Stimulated activated naive CD4-positive, alpha-beta T cell treated with Interleukin-2 at 50 U/mL for 16 hours (primary cell): ENCODE results near the gene ALOX12.

Experiments used
- DNase-seq: peaks from one replicate; lab custom pipeline; 2025; lab: John Stamatoyannopoulos, UW

ALOX12 gene

DNA sequence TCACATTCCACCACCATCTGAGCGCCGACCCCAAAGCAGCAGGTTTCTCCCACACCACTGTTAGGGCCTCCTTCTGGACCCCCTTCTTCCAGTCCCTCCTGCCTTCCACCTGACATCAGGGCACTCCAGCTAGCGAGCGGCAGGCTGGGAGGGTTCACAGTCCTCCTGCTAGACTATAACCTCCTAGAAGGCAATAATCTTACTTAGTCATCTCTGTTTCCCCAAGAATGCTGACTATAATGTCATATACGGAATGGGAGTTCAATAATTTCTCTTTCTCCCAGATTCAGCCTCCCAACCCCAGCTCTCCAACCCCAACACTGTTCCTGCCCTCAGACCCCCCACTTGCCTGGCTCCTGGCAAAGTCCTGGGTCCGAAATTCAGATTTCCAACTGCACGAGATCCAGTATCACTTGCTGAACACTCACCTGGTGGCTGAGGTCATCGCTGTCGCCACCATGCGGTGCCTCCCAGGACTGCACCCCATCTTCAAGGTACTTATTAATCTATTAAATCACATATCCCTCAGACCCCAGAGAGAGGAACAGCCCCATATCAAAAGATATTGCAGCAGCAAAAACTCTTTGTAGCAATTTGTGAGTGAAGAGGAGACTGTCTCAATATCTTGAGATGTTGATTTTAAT, 5.6 kb downstream of the ALOX12 start:
- peak; percentile 23 for DNase-seq

DNA sequence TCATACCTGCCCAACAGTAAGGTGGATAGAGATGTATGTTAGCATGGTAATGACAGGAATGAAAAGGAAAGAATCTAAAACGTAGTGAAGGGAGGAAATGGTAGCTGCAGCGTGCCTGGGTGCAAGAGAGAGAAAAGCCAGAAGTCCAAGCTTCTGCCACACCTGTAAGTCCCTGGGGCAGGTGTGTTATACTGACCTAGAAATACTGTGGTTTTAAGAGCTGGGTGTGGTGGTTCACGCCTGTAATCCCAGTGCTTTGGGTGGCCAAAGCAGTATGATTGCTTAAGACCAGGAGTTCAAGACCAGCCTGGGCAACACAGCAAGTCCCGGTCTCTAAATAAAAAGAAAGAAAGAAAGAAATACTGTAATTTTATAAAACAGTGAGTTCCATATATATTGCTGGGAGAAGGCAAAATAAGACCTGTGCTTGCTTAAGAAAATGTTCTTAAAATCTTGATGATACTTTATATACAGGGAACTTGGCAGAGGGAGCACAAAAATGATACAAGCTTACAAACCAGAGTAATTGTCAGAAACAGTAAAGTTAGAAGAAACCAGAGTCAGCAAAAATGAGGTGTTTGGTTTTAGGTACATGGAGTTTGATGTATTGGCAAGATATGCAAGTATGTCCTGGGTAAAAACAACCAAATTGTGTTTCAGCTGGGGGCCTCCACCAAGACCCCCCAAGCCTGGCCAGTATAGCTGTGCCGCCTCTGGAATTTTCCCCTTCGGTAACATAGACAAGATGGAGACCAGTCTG, 6.6 kb downstream of the ALOX12 start:
- DNase-seq: no peak

DNA sequence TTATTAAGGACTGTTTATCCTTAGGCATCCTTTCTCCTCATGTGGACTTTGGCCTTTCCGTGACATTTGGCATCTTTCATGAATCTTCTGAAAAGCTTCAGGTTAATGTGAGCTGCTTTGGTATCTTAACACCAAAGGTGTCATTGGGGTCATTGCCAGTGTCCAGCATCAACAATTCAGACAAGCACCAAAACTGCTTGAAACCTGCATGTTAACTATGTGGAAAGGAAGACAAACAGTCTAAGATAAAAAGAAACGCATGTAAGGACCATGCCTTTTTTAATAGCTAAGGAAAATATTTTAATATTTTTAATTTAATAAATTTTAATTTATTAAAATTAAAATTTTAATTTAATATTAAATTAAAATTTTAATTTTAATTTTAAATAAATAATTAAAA, 7.9 kb downstream of the ALOX12 start:
- DNase-seq: no peak

DNA sequence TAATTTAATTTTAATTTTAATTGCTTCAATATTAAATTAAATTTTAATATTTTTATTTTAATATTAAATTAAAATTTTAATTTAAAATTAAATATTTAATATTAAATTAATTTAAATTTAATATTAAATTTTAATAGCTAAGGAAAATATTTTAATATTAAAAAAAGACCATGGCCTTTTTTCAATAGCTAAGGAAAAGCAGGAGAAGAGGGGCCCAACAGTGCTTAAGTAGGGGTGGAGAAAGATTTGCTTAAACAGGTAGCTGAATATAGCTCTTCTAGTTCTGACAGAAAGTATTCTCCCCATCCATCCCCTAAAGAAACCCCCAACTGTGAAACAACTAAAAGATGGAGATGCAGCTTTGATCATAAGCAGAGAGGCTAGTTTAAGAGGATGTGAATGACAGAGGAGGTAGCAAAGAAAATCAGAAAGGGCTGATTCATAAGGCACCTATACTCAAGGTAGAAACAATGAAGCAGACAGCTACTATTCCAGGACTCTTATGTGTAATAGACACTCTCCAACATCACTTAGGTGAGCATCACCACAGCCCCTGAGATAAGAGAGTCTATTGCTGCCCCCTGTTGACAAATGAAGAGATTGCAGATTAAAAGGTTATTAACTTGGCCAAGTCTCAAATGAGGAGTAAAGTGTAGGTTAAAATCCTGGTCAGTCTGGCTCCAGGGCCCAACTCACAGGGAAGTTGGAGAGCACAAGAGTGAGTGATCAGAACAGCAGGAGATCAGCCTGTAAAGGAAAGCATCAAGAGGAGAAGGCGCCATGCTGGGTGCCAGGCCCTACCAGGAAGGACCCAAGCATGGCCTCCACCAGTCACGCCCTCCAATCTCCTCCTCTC, 8.8 kb downstream of the ALOX12 start:
- DNase-seq: no peak

DNA sequence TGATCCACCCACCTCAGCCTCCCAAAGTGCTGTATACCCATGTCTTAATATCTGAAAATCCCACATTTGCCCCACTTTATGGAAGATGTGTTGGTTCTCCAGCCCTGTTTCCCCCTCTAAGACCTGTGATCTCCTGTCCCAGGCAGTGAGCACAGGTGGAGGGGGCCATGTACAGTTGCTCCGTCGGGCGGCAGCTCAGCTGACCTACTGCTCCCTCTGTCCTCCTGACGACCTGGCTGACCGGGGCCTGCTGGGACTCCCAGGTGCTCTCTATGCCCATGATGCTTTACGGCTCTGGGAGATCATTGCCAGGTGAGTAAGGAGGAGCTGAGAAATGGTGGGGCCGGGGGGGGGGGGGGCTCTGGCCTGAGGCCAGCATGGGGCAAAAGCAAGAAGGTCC, 9.9 kb downstream of the ALOX12 start:
- no peak for DNase-seq

DNA sequence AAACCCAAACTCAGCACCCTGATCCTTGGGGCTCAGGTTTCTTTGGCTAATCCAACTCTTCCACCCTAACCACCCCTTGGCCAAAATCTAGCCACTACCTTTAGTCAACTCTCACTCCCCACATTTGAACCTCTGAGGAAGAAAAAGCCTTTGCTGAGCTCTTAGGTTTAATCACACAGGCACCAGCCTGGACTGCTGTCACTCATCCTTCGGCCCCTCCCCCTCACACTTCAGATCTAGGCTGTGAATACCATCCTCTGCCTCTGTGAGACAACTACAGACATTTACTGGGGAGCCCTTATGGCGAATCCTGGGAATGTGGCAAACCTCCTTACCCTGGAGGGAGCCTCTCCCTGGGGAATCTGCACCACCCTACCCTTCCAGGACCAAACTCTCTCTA, 11.3 kb downstream of the ALOX12 start:
- no peak for DNase-seq

DNA sequence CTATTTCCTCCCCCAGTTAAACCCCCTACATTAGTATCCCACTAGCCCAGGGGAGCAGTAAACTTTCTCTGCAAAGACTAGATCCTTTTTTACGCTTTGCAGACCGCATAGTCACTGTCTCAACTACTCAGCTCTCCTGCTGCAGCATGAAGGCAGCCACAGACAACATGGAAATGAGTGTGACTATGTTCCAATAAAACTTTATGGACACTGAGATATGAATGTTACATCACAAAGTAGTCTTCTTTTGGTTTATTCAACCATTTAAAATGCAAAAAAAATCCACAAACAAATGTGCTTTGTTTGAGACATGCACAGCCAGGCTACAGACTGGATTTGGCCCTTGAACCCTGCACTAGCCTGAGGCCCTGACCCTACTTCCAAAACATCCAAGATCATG, 14.7 kb downstream of the ALOX12 start:
- DNase-seq: no peak

DNA sequence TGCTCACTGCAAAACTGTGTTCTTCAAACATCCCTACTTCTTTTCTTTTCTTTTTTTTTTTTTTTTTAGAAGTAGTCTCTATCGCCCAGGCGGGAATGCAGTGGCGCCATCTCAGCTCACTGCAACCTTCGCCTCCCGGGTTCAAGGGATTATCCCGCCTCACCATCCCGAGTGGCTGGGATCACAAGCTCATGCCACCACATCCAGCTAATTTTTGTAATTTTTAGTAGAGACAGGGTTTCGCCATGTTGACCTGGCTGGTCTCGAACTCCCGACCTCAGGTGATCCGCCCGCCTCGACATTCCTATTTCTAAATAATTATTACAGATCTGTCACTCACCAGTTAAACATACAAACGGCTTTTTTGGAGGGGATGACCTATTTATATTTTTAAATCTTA, 15.6 kb downstream of the ALOX12 start:
- no peak for DNase-seq

DNA sequence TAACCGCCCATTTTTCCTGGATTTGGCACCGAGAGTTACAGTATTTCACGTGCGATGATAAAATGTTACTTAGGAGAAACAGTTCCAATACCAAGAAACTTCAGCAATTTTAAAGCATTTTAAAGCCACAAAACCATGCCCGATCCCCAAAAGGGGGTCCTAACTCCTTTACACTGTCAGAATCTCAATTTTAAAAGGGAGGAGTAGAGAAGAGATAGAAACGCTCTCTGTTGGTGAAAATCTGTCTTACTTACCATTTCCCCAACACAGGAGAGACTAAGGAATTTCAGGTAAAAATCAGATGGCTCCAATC, 16.0 kb downstream of the ALOX12 start:
- no peak for DNase-seq

DNA sequence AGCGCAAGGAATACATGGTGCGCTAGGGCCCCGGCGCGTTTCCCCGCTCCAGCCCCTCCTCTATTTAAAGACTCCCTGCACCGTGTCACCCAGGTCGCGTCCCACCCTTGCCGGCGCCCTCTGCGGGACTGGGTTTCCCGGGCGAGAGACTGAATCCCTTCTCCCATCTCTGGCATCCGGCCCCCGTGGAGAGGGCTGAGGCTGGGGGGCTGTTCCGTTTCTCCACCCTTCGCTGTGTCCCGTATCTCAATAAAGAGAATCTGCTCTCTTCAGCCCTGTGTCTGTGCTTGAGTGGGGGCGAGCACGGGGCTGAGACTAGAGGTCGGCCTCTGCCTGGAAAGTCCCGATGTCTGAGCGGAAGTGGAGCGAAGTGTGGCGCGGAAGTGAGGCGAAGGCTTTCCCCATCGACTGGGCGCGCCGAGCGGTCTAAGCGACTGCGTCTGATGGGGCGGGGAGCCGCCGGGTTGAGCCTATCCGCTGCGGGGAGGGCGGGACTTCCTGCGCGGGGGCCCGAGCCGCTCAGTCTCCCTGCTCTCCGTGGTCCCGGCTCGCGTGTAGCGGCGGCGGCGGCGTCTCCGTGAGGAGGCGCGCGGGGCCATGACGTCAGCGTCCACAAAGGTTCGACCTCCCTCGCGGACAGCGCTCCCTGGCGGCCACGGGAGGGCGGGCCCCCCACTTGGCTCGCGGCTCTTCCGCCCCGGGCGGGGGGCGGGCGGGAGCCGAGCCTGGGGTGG, 18.6 kb downstream of the ALOX12 start:
- peak; percentile 99 for DNase-seq

DNA sequence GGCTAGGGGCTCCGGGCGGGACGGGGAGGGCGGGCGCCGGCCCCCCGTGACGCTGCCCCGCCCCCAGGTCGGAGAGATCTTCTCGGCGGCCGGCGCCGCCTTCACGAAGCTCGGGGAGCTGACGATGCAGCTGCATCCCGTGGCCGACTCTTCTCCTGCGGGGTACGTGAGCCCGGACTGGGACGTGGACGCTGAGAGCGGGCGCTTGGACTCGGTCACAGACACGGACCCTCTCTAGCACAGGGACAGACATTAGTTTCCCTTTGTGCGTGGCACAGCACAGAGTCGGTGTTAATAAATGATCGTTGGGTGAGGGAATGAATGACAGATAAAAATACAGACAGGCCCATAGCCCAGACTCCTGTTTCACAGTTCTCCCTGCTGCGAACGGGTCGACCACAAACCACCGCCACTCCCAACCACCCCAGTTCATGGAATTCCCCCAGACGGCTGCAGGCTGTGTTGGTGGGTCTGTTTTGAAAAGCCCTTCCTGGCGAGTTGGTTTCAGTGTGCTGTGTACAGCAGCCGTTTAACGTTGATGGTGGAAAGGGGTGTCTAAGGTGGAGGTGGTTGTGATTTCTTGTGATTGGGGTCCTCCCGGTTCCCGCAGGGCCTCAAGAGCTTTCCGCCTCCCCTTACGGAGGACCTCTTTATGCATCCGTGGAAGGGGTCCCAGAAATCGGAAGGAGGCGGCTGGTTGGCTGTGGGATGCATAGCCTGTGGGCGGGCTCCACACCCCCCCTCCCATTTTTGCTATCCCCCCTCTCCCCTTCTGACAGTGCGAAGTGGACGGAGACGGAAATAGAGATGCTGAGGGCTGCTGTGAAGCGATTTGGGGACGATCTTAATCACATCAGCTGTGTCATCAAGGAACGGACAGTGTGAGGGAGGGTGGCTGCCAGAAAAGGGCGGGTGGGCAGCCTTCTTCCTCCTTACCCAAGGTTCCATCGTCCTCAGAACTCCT, 19.4 kb downstream of the ALOX12 start:
- peak; percentile 78 for DNase-seq

DNA sequence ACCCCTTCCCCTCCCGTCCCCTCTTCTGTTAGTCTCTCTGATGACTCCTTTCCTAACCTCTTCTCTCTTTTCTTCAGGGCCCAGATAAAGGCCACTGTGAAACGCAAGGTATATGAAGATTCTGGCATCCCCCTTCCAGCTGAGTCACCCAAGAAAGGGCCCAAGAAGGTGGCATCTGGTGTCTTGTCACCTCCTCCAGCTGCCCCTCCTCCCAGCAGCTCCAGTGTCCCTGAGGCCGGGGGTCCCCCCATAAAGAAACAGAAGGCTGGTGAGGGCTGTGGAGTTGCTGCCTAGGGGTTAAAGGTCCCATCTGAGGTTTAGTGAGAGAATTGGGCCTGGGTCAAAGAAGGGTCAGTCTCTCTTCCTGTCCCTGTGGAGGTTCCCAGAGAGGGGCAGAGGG, 20.6 kb downstream of the ALOX12 start:
- no peak for DNase-seq

DNA sequence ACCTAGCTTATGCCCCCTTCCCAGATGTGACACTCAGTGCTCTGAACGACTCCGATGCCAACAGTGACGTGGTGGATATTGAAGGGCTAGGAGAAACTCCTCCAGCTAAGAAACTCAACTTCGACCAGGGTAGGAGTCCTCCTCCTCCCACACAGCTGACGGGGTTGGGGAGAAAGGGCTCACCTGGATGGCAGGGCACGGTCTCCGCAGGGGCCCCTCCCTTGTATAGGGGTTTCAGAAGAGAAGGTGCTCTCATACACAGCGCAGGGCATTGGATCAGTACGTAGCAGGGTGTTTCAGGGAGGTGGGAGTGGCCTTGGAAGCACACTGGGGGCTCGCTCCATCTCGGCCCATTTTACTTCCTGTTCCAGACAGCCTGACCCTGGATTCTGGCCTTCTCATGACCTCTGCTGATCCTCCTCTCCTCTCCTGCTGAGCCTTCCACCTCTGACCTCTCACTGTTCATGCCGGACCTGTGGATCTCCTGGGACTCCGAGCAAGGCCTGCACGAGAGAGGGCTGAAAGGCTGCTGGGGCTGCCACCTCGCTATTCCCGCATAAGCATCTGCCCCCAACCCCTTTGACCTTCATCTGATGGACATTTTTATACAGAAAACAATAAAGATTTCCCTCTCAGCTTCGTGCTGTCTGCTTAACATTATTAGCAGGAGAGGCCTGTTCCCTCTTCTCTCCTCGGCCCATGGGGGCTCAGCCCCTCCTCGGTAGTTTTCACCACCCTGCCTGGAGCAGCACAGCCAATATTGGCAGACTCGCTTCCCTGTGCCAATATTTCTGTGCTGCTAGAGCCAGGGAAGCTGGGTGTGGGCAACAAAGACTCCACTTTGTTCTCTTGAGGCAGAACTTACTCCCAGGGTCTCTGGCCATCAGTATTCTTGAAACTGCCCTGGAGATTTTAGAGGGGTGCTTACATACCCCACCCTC, 21.3 kb downstream of the ALOX12 start:
- no peak for DNase-seq

DNA sequence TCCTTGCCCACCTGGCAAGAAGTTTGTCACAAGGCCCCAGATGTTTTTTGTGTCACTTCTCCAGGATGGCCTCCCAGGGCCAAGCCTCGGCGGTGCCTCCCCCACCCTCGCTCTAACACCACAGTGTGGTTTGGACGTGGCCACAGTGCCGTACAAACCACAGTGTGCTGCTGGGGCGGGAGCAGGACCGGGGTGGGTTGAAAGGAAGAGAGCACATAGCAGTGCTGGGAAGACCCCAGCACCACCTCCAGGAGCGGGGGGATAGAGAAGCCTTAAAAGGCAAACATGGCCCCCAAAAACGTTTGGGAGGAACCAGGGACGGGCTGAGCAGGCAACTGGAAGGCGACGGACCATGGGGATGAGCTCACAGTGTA, 22.0 kb downstream of the ALOX12 start:
- DNase-seq: no peak

DNA sequence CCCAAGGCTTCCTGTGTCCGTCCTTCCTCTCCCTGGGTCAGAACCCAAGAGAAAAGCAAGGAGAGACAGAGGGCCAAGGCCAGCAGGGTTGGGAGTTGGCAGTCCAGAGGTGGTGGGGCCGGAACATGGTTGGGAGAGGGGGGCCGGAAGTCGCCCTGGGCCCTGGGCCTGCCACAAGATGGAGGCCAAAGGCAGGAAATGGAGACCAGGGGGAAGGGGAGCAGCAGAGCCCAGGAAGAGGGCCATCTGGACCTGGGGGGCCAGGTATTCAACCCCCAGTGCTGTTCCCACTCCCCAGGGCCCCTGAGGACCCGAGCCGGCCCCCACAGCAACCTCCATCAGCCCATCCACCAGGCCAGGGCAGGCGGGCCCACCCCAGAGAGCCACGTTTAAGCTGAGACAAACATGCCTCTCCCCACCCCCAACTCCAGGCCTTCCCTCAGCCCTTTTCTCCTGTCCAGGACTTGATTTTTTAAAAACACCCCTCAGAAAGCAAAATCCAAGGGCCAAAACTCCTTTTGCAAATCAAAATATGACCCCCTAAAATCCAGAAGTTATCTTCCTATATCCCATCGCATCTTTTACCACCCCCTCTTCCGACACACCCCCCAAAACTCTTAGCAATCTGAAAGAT, 22.6 kb downstream of the ALOX12 start:
- DNase-seq: no peak

DNA sequence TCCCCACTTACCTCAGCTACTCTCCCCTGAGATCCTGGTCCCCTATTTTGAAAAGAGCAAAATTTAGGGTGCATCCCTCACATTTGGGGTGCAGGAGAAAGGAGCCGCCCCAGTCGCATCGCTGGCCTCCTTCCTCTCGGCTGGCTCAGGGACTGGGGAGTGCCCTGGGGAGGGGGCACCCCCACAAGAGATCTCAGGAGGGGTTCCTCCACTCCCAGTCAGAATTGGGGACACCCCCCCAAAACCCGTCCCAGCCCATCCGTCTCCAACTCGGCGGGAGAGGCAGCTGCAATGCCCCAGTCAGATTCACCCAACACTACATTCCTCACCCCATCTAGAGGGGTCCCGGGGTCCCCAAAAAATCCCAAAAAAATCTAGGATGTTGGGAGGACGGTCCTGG, 23.5 kb downstream of the ALOX12 start:
- DNase-seq: no peak

DNA sequence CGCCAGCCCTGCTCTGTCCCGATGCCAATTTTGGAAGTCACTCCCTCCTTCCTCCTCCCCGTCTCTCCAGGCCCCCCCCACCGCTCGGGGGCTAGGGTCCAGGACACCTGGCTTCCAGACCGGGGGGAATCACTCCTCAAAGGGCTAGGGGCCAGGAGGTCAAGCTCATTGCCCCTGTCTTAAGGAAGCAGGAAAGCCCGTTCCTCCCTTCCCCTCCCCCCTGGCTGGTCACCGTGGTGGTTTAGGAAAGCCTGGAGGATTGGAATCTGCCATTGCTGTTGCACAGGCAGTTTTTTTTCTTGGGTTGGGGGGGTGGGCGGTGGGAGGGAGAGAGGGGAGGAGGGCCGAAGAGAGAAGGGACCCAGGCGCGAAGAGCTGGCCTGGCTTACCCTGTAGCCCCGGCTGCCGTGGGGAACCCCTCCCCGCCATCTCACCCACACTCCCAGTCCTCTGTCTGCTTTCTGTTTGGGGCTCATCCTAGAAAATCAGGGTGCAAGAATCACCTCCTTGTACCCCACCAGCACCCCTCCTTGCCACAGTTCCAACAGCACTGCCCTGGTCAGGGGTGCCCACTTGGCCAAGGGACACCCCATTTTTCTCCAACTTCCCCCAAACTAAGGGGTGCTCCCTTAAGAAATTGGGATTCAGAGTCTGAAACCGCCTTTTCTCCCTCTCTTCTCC, 24.1 kb downstream of the ALOX12 start:
- DNase-seq: no peak

DNA sequence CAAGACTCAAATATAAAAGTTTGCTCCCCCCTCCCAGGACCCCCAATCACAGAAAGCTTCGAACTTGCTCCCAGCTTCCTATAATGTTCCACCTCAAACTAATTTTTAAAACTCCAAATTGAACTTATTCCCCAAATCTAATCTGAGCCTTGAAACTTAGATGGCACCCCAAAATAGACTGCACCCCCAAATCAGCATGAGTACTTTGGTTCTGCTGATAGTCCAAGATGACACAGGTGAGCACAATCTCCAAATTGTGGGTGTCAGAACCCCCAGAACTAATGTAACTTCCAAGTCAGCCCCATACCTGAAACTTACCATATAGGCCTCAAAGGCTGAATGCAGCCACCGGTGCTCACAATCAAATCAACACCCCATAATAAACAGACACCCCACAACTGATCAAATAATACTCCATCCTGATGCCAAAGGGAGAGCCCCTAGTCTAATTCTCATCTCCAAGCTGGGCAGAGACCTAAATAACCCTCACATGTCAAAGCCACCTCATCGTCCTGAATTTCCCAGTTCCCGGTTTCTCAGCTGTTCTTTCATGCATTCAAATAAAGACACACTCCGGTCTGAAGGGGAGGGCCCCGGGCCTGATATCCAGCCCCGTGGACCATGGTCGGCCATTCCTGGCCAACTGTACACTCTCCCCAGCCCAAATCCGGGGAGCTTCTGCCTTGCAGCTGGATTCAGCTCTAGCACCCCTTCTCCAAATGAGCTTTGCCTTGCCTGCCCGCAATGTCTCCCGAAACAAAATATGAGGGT, 25.2 kb downstream of the ALOX12 start:
- no peak for DNase-seq
